Lower leg skin (tissue), 3 donors: ENCODE measurements around the gene TBXT.

ENCODE experiments used
- CTCF ChIP-seq, 3 donors: fragments of 450-650 bp; IDR thresholded peaks; one replicate each; pipeline ENCODE4 v1.5.1; 2016; ENCODE audit warnings: antibody characterized with exemption in 3 of 3, mild to moderate bottlenecking in 3 of 3, moderate library complexity in 2 of 3
- POLR2A ChIP-seq, 2 donors: fragments of 450-650 bp; IDR thresholded peaks; one replicate each; pipeline ENCODE4 v1.6.1; 2016 to 2017; ENCODE audit warnings: antibody characterized with exemption in 2 of 2, mild to moderate bottlenecking in 1 of 2, moderate library complexity in 1 of 2

- TF ChIP-seq CTCF (IDR thresholded peaks at IDR 0.05) (no peak), POLR2A (IDR thresholded peaks at IDR 0.05) (no peak)
Observed at GRCh38 chr6:166206066-166206465, 38.4 kb upstream of the TBXT start.
